Tibial artery (tissue), 4 donors: Measurements from ENCODE around the gene TRAP1.
"Not testable (repeated sequence)": the region's sequence is repeated elsewhere in the genome, so short reads cannot be mapped to it uniquely, and the experiment has no call there.

Experiments used
- DNase-seq, 2 donors: peaks; one replicate each; pipeline ENCODE4 v3.0.0-alpha.2; 2019
- H3K27ac ChIP-seq, 2 donors: fragments of 200-600 bp; sonication (generic) in 1 of 2; 1 replicate in 1 of 2; 2 replicates in 1 of 2; pipeline ENCODE4 v1.5.1; 2018 to 2019; ENCODE audit warnings: mild to moderate bottlenecking in 1 of 2
- H3K27me3 ChIP-seq, 2 donors: fragments of 200-600 bp; sonication (generic) in 1 of 2; one replicate each; pipeline versions ENCODE4 v1.5.1 to v1.6.0; 2016 to 2019
- H3K36me3 ChIP-seq, 3 donors: fragments of 200-600 bp; sonication (generic) in 2 of 3; one replicate each; pipeline ENCODE4 v1.5.1; 2016 to 2019; ENCODE audit warnings: mild to moderate bottlenecking in 2 of 3
- H3K4me1 ChIP-seq, 4 donors: fragments of 200-600 bp; sonication (generic) in 2 of 4; 1 replicate in 3 of 4; 2 replicates in 1 of 4; pipeline ENCODE4 v1.5.1; 2016 to 2019
- H3K4me3 ChIP-seq, 2 donors: fragments of 200-600 bp; sonication (generic) in 1 of 2; 1 replicate in 1 of 2; 2 replicates in 1 of 2; pipeline ENCODE4 v1.5.1; 2018 to 2019; ENCODE audit warnings: mild to moderate bottlenecking in 2 of 2
- H3K9me3 ChIP-seq, 3 donors: fragments of 200-600 bp; sonication (generic) in 1 of 3; one replicate each; pipeline ENCODE4 v1.5.1; 2016 to 2019
- intact Hi-C: fragments of 100-400 bp; cut with DNase I; formaldehyde crosslinking; loops from one replicate; pipeline ENCODE4 v1.15.0; 2023; ENCODE audit warnings: low total_unique reads
- TF ChIP-seq, protein P1 (sequence below), 2 experiments: fragments of 200-600 bp in 1 of 2; fragments of 450-650 bp in 1 of 2; IDR thresholded peaks; one replicate each; pipeline ENCODE4 v1.5.1; 2017 to 2019; ENCODE audit warnings: antibody characterized with exemption in 2 of 2, mild to moderate bottlenecking in 1 of 2, moderate library complexity in 1 of 2

Gene TRAP1

DNA sequence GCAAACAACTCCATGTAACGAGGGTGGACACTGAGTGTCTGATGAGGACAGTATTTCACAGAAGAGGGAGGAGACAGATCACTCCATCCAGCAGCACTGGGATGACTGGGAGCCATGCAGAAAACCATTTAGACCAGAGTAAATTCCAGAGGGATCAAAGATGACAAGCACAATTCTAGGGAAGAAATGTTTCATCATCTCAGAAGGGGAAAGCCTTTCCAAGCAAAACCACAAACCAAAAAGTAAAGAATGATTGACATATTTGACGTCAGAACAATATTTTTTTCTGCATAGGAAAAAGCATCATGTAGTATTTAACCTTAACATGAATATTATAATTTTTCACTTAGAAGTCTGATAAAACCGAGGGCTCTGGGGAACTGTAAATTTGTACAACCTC is 58.1 kb downstream of the TRAP1 start:
- Histone ChIP-seq H3K9me3 (no peaks in the 10 kb centered on the region), H3K27ac (no peak overlapping the region), H3K4me3 (no peak overlapping the region), H3K4me1 (no peaks in the 10 kb centered on the region), H3K27me3 (no peaks in the 10 kb centered on the region), H3K36me3 (peaks cover 50 to 95% (median 87%) of the 10 kb centered on the region in 3 donors)
- intact Hi-C loops: no loop called here
- TF ChIP-seq, protein P1, sequence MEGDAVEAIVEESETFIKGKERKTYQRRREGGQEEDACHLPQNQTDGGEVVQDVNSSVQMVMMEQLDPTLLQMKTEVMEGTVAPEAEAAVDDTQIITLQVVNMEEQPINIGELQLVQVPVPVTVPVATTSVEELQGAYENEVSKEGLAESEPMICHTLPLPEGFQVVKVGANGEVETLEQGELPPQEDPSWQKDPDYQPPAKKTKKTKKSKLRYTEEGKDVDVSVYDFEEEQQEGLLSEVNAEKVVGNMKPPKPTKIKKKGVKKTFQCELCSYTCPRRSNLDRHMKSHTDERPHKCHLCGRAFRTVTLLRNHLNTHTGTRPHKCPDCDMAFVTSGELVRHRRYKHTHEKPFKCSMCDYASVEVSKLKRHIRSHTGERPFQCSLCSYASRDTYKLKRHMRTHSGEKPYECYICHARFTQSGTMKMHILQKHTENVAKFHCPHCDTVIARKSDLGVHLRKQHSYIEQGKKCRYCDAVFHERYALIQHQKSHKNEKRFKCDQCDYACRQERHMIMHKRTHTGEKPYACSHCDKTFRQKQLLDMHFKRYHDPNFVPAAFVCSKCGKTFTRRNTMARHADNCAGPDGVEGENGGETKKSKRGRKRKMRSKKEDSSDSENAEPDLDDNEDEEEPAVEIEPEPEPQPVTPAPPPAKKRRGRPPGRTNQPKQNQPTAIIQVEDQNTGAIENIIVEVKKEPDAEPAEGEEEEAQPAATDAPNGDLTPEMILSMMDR (IDR thresholded peaks at IDR 0.05): no peak
- DNase-seq: no peak

DNA sequence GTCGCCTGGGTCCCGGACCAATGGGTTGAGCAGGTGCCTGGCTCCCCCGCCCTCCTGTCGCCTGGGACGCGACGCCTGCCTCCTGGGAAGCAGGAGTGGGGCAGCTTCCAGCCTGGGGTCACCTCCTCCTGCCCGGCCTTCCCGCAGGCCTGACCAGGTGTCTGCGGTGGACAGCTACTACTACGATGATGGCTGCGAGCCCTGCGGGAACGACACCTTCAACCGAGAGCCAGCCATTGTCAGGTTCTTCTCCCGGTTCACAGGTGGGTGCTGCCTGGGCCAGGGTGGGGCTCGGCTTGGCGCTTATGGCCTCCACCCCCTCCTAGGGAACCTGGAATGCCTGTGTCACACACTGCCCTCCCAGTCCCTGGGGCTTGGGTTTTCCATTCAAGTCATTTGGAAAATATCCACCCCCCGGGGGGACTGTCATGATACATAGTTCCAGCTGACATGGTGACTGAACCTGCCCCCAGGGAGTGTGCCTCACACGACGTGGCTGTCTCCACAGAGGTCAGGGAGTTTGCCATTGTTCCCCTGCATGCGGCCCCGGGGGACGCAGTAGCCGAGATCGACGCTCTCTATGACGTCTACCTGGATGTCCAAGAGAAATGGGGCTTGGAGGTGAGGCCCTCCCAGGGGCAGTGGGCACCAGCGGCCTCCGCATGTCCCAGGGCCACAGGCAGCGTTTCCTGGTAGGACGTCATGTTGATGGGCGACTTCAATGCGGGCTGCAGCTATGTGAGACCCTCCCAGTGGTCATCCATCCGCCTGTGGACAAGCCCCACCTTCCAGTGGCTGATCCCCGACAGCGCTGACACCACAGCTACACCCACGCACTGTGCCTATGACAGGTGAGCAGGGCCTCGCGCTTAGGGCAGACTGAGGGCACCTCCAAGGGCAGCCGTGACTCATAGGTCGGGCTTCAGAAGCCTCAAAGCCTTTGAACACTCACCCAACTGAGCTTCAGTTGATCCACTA is 60.5 kb downstream of the TRAP1 start:
- TF ChIP-seq, protein P1 (IDR thresholded peaks at IDR 0.05): no peak
- Histone ChIP-seq H3K9me3 (no peaks in the 10 kb centered on the region), H3K27me3 (no peaks in the 10 kb centered on the region), H3K4me3 (no peak overlapping the region), H3K27ac (no peak overlapping the region), H3K36me3 (peaks cover 36 to 82% (median 66%) of the 10 kb centered on the region in 3 donors), H3K4me1 (no peaks in the 10 kb centered on the region)
- peak in 1 of 2 donors; percentile 56 for DNase-seq
- intact Hi-C loops: no loop called here

DNA sequence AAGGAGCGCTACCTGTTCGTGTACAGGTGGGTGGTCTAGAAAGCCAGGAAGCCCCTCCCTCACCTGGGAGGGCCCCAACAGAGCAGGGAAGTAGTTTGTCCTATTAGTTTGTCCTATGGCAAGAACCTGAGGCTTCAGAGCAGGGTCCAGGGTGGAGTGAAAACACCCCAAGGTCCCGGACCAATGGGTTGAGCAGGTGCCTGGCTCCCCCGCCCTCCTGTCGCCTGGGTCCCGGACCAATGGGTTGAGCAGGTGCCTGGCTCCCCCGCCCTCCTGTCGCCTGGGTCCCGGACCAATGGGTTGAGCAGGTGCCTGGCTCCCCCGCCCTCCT is 61.2 kb downstream of the TRAP1 start:
- H3K9me3 ChIP-seq, H3K27me3 ChIP-seq, intact Hi-C loops, H3K4me3 ChIP-seq, DNase-seq, H3K4me1 ChIP-seq, H3K27ac ChIP-seq: not testable (repeated sequence)
- peaks cover 31 to 82% (median 65%) of the 10 kb centered on the region in 3 donors for H3K36me3 ChIP-seq

DNA sequence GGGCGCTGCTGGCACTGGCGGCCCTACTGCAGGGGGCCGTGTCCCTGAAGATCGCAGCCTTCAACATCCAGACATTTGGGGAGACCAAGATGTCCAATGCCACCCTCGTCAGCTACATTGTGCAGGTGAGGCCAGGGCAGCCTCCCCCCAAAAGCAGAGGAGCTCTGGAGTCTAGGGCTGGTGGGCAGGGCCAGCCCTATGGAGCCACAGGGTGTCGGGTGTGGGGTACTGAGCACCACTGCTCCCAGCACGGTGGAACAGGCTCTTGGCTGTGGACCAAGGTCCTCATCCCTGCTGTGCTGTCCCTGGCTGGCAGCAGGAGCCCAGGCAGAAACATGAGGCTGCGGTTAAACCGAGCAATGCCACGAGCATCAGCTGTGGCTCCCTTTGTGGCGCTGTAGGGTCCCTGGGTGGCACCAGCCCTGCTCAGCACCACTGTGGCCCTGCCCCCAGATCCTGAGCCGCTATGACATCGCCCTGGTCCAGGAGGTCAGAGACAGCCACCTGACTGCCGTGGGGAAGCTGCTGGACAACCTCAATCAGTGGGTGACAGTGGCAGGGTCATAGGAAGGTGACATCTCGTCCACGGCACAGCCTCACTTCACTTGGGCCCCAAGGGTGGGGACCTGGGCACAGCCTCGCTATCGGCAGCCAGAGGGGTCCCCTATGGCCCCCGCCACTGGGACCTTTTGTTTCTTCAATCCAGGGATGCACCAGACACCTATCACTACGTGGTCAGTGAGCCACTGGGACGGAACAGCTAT is 61.7 kb downstream of the TRAP1 start:
- TF ChIP-seq, protein P1 (IDR thresholded peaks at IDR 0.05): no peak
- Histone ChIP-seq H3K9me3 (no peaks in the 10 kb centered on the region), H3K36me3 (peaks cover 30 to 81% (median 61%) of the 10 kb centered on the region in 3 donors), H3K4me1 (no peaks in the 10 kb centered on the region), H3K27ac (no peak overlapping the region), H3K4me3 (no peak overlapping the region), H3K27me3 (no peaks in the 10 kb centered on the region)
- peak; percentile 8 to 54 for DNase-seq
- intact Hi-C loops: no loop called here

DNA sequence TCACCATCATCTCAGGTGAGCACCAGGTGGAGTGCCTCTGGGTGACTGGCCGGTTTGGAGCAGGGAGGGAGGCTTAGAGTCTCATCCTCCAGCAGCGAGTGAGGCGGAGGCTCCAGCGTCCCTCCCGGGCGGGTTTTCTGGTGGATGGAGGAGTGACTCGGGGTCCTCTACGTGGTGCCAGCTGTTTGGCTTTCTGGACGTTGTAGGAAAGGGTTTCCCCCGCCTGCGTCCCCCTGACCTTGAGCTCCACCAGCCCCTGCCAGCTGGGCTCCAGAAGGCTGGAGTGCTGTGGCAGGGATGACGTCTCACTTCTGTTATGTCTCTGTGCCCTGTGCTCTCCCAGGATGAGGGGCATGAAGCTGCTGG is 62.3 kb downstream of the TRAP1 start:
- TF ChIP-seq, protein P1 (IDR thresholded peaks at IDR 0.05): no peak
- Histone ChIP-seq H3K27ac (no peak overlapping the region), H3K27me3 (no peaks in the 10 kb centered on the region), H3K4me3 (no peak overlapping the region), H3K9me3 (no peaks in the 10 kb centered on the region), H3K36me3 (peaks cover 27 to 75% (median 57%) of the 10 kb centered on the region in 3 donors), H3K4me1 (no peaks in the 10 kb centered on the region)
- peak; percentile 15 to 65 for DNase-seq
- intact Hi-C loops: no loop called here
